SK-N-SH treated with all-trans-retinoic acid at 6 μM for 48 hours (cell line): Measurements from ENCODE around the gene PET100.

Experiments
- ATAC-seq: fragments of 200-7000 bp; cut with Tn5 transposase; 3 replicates; pipeline ENCODE4 v1.9.1; 2020; ENCODE audit warnings: mild to moderate bottlenecking, moderate library complexity
- ARNTL ChIP-seq: fragments of 450-650 bp; formaldehyde crosslinking; IDR thresholded peaks from 2 replicates; pipeline ENCODE4 v1.5.0; 2020; ENCODE audit warnings: low read depth, mild to moderate bottlenecking, moderate library complexity, borderline replicate concordance
- BACH2 ChIP-seq: fragments of 250-450 bp; sonication (Bioruptor Pico); IDR thresholded peaks from 2 replicates; pipeline ENCODE4 v1.9.0; 2021; ENCODE audit warnings: mild to moderate bottlenecking, borderline replicate concordance
- CSDC2 ChIP-seq: fragments of 250-450 bp; sonication (Bioruptor Pico); IDR thresholded peaks from 2 replicates; pipeline ENCODE4 v1.5.0; 2020; ENCODE audit warnings: mild to moderate bottlenecking, moderate library complexity
- ESRRG ChIP-seq: fragments of 250-450 bp; sonication (Bioruptor Pico); IDR thresholded peaks from 2 replicates; pipeline ENCODE4 v1.6.1; 2021; ENCODE audit warnings: mild to moderate bottlenecking
- GLIS3 ChIP-seq: fragments of 250-450 bp; sonication (Bioruptor Pico); IDR thresholded peaks from 2 replicates; pipeline ENCODE4 v1.5.0; 2020; ENCODE audit warnings: mild to moderate bottlenecking, moderate library complexity
- ISL1 ChIP-seq: fragments of 250-450 bp; sonication (Bioruptor Pico); IDR thresholded peaks from 2 replicates; pipeline ENCODE4 v2.1.2; 2022; ENCODE audit warnings: mild to moderate bottlenecking, moderate library complexity
- OSR1 ChIP-seq: fragments of 250-450 bp; sonication (Bioruptor Pico); IDR thresholded peaks from 2 replicates; pipeline ENCODE4 v1.8.0; 2022; ENCODE audit warnings: moderate library complexity, mild to moderate bottlenecking, inconsistent platforms
- PPARA ChIP-seq: fragments of 250-450 bp; sonication (Bioruptor Pico); IDR thresholded peaks from 2 replicates; pipeline ENCODE4 v1.5.0; 2020; ENCODE audit warnings: mild to moderate bottlenecking, borderline replicate concordance
- RARB ChIP-seq: fragments of 250-450 bp; sonication (Bioruptor Pico); IDR thresholded peaks from 2 replicates; pipeline ENCODE4 v1.8.0; 2021; ENCODE audit warnings: mild to moderate bottlenecking, moderate library complexity
- SNAI2 ChIP-seq: fragments of 250-450 bp; sonication (Bioruptor Pico); IDR thresholded peaks from 2 replicates; pipeline ENCODE4 v1.5.0; 2020; ENCODE audit warnings: mild to moderate bottlenecking, moderate library complexity
- TCF4 ChIP-seq: fragments of 250-450 bp; sonication (Bioruptor Pico); IDR thresholded peaks from 2 replicates; pipeline ENCODE4 v1.8.0; 2021; ENCODE audit warnings: mild to moderate bottlenecking, moderate library complexity, borderline replicate concordance
- TOX ChIP-seq: fragments of 250-450 bp; sonication (Bioruptor Pico); IDR thresholded peaks from 2 replicates; pipeline ENCODE4 v1.8.0; 2021; ENCODE audit warnings: mild to moderate bottlenecking, moderate library complexity, borderline replicate concordance
- ZC3H10 ChIP-seq: fragments of 250-450 bp; sonication (Bioruptor Pico); IDR thresholded peaks from 2 replicates; pipeline ENCODE4 v1.5.1; 2021; ENCODE audit warnings: mild to moderate bottlenecking, moderate library complexity
- ZFP3 ChIP-seq: fragments of 250-450 bp; sonication (Bioruptor Pico); IDR thresholded peaks from 2 replicates; pipeline ENCODE4 v1.5.0; 2020; ENCODE audit warnings: mild to moderate bottlenecking, moderate library complexity
- ZFP30 ChIP-seq: fragments of 450-650 bp; formaldehyde crosslinking; IDR thresholded peaks from 2 replicates; pipeline ENCODE4 v1.5.0; 2022; ENCODE audit warnings: mild to moderate bottlenecking, moderate library complexity
- ZNF565 ChIP-seq: fragments of 450-650 bp; formaldehyde crosslinking; conservative IDR thresholded peaks from 2 replicates; pipeline ENCODE4 v1.5.0; 2020; ENCODE audit warnings: low read depth, mild to moderate bottlenecking, moderate library complexity
- ZNF70 ChIP-seq: fragments of 450-650 bp; formaldehyde crosslinking; IDR thresholded peaks from 2 replicates; pipeline ENCODE4 v1.5.0; 2020; ENCODE audit warnings: mild to moderate bottlenecking, moderate library complexity
- ZNF8 ChIP-seq: fragments of 450-650 bp; formaldehyde crosslinking; IDR thresholded peaks from 2 replicates; pipeline ENCODE4 v1.5.0; 2020; ENCODE audit warnings: mild to moderate bottlenecking, moderate library complexity
- TF ChIP-seq, protein P1 (sequence below): fragments of 250-450 bp; sonication (Bioruptor Pico); IDR thresholded peaks from 2 replicates; pipeline ENCODE4 v1.5.1; 2021; ENCODE audit warnings: mild to moderate bottlenecking, moderate library complexity
- TF ChIP-seq, protein P2 (sequence below): fragments of 250-450 bp; sonication (Bioruptor Pico); IDR thresholded peaks from 2 replicates; pipeline ENCODE4 v1.8.0; 2021; ENCODE audit warnings: low read depth, mild to moderate bottlenecking, moderate library complexity, borderline replicate concordance
- TF ChIP-seq, protein P3 (sequence below): fragments of 250-450 bp; sonication (Bioruptor Pico); IDR thresholded peaks from 2 replicates; pipeline ENCODE4 v1.5.1; 2020; ENCODE audit warnings: low read depth, mild to moderate bottlenecking, moderate library complexity
- TF ChIP-seq, protein P4 (sequence below): fragments of 250-450 bp; sonication (Bioruptor Pico); IDR thresholded peaks from 2 replicates; pipeline ENCODE4 v1.5.0; 2020; ENCODE audit warnings: mild to moderate bottlenecking, moderate library complexity
- TF ChIP-seq, protein P5 (sequence below): fragments of 250-450 bp; sonication (Bioruptor Pico); IDR thresholded peaks from 2 replicates; pipeline ENCODE4 v1.8.0; 2020; ENCODE audit warnings: mild to moderate bottlenecking, moderate library complexity, borderline replicate concordance

PET100 gene

DNA sequence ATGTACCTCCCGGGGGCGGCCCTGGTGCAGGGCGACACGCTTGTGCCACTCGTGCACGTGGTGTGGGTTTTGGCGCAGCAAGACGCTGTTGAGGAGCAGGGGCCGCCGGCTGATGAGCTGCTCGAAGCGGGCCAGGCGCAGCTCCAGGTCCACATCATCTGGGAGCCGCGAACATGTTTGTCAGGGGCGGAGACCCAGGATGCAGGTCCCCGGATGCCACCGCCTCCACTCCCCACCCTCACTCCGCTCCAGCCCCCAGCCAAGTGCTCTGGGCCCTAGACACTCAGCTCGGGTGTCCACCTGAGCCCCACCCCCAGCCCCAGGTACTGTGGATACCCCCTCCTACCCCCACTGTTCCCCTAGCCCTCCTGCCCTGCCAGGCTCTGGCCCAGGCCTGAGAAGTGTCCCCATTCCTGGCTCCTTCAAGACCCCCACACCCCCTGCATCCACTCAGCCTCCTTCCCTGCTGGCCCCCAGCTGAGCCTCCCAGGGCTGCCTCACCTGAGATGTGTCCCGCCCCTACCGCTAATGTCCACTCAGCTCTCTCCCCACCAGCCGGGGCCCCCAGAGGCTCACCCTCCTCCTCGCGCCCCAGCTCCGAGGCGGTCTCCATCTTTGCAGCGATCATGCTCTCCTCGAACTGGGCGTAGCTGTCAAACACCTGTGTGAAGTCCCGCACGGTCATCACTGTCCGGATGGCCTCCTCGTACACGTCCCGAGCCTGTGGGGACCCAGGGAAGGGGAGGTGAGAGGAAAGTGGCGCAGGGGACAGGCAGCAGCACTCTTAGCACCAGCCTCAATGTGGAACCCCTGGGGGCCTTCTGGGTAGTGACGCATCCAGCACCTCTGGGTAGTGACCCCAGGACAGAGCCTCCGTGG is 5.6 kb upstream of the PET100 start:
- TF ChIP-seq PPARA (CRISPR knock-in tag) (no peak), RARB (CRISPR knock-in tag) (no peak), CSDC2 (CRISPR knock-in tag) (no peak), ISL1 (CRISPR knock-in tag) (no peak), GLIS3 (CRISPR knock-in tag) (no peak), ZNF565 (CRISPR knock-in tag) (no peak), SNAI2 (no peak)
- ATAC-seq: no peak

DNA sequence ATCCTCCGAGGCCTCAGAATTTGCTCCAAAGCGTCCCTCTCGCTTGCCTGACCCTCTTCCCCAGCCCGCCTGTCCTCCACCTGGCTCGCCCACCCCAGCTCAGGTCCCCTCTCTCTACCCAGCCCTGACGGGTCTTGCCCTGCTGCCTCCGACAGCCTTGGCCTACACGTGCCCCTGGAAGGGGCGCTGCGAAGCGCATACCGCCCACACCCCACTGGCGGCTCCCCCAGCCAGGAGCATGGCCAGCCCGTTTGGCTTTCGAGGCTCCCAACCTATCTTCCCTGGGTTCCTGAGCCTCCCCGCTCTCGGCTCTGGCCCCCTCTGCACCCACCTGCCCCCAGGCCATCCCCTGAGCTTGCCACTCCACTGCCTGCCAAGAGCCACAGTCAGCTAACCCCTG is 4.8 kb upstream of the PET100 start:
- no peak for ATAC-seq
- TF ChIP-seq ZC3H10 (CRISPR knock-in tag) (no peak), ZFP3 (no peak), BACH2 (CRISPR knock-in tag) (no peak), ESRRG (CRISPR knock-in tag) (no peak), SNAI2 (no peak), ZFP30 (CRISPR knock-in tag) (no peak)
- TF ChIP-seq, protein P1, sequence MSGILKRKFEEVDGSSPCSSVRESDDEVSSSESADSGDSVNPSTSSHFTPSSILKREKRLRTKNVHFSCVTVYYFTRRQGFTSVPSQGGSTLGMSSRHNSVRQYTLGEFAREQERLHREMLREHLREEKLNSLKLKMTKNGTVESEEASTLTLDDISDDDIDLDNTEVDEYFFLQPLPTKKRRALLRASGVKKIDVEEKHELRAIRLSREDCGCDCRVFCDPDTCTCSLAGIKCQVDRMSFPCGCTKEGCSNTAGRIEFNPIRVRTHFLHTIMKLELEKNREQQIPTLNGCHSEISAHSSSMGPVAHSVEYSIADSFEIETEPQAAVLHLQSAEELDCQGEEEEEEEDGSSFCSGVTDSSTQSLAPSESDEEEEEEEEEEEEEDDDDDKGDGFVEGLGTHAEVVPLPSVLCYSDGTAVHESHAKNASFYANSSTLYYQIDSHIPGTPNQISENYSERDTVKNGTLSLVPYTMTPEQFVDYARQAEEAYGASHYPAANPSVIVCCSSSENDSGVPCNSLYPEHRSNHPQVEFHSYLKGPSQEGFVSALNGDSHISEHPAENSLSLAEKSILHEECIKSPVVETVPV: no peak
- TF ChIP-seq, protein P2, sequence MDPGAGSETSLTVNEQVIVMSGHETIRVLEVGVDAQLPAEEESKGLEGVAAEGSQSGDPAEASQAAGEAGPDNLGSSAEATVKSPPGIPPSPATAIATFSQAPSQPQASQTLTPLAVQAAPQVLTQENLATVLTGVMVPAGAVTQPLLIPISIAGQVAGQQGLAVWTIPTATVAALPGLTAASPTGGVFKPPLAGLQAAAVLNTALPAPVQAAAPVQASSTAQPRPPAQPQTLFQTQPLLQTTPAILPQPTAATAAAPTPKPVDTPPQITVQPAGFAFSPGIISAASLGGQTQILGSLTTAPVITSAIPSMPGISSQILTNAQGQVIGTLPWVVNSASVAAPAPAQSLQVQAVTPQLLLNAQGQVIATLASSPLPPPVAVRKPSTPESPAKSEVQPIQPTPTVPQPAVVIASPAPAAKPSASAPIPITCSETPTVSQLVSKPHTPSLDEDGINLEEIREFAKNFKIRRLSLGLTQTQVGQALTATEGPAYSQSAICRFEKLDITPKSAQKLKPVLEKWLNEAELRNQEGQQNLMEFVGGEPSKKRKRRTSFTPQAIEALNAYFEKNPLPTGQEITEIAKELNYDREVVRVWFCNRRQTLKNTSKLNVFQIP (CRISPR knock-in tag): no peak
- TF ChIP-seq, all 23 proteins: peak for 0

DNA sequence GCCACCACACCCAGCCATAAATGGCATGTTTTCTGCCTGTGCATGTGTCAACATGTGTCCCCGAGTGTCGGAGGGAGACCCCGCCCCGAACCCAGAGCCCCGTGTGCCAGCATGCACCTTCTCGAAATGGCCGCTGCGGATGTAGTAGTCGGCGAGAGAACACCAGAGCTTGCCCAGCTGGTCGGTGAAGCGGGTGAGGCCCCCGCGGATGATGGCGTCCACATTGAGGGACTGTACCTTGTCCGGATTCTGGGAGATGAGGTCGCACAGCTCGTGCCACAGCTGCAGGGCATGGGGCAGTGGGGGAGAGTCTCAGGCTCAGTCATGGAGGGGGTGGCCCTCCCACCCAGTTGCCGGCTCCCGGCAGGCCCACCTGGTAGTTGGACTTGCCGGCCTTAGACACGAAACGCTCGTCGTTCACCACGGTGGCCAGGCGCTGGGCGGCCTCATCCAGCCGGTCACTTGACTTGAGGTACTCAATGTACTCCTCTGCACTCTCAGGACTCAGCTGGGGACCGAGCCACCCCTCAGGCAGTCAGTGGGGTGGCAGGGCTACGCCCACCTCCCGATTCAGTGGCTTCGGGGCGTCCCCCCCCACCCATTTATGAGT is 3.7 kb upstream of the PET100 start:
- TF ChIP-seq, protein P3, sequence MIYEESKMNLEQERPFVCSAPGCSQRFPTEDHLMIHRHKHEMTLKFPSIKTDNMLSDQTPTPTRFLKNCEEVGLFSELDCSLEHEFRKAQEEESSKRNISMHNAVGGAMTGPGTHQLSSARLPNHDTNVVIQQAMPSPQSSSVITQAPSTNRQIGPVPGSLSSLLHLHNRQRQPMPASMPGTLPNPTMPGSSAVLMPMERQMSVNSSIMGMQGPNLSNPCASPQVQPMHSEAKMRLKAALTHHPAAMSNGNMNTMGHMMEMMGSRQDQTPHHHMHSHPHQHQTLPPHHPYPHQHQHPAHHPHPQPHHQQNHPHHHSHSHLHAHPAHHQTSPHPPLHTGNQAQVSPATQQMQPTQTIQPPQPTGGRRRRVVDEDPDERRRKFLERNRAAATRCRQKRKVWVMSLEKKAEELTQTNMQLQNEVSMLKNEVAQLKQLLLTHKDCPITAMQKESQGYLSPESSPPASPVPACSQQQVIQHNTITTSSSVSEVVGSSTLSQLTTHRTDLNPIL (CRISPR knock-in tag): no peak
- TF ChIP-seq ZNF8 (CRISPR knock-in tag) (no peak), ISL1 (CRISPR knock-in tag) (no peak), SNAI2 (no peak), GLIS3 (CRISPR knock-in tag) (no peak), BACH2 (CRISPR knock-in tag) (no peak), ZNF70 (no peak), CSDC2 (CRISPR knock-in tag) (no peak), TOX (CRISPR knock-in tag) (no peak), TCF4 (CRISPR knock-in tag) (no peak), ZFP30 (CRISPR knock-in tag) (no peak), ZFP3 (no peak), RARB (CRISPR knock-in tag) (no peak), ZC3H10 (CRISPR knock-in tag) (no peak), OSR1 (no peak), ARNTL (no peak)
- TF ChIP-seq, protein P1: no peak
- TF ChIP-seq, protein P2 (CRISPR knock-in tag): no peak
- TF ChIP-seq, protein P4, sequence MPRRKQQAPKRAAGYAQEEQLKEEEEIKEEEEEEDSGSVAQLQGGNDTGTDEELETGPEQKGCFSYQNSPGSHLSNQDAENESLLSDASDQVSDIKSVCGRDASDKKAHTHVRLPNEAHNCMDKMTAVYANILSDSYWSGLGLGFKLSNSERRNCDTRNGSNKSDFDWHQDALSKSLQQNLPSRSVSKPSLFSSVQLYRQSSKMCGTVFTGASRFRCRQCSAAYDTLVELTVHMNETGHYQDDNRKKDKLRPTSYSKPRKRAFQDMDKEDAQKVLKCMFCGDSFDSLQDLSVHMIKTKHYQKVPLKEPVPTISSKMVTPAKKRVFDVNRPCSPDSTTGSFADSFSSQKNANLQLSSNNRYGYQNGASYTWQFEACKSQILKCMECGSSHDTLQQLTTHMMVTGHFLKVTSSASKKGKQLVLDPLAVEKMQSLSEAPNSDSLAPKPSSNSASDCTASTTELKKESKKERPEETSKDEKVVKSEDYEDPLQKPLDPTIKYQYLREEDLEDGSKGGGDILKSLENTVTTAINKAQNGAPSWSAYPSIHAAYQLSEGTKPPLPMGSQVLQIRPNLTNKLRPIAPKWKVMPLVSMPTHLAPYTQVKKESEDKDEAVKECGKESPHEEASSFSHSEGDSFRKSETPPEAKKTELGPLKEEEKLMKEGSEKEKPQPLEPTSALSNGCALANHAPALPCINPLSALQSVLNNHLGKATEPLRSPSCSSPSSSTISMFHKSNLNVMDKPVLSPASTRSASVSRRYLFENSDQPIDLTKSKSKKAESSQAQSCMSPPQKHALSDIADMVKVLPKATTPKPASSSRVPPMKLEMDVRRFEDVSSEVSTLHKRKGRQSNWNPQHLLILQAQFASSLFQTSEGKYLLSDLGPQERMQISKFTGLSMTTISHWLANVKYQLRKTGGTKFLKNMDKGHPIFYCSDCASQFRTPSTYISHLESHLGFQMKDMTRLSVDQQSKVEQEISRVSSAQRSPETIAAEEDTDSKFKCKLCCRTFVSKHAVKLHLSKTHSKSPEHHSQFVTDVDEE (CRISPR knock-in tag): no peak
- TF ChIP-seq, protein P5, sequence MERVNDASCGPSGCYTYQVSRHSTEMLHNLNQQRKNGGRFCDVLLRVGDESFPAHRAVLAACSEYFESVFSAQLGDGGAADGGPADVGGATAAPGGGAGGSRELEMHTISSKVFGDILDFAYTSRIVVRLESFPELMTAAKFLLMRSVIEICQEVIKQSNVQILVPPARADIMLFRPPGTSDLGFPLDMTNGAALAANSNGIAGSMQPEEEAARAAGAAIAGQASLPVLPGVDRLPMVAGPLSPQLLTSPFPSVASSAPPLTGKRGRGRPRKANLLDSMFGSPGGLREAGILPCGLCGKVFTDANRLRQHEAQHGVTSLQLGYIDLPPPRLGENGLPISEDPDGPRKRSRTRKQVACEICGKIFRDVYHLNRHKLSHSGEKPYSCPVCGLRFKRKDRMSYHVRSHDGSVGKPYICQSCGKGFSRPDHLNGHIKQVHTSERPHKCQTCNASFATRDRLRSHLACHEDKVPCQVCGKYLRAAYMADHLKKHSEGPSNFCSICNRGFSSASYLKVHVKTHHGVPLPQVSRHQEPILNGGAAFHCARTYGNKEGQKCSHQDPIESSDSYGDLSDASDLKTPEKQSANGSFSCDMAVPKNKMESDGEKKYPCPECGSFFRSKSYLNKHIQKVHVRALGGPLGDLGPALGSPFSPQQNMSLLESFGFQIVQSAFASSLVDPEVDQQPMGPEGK (CRISPR knock-in tag): no peak
- TF ChIP-seq, all 23 proteins: peak for 0
- ATAC-seq: no peak
